NCI-H146 treated with DMSO at 0.1 percent for 48 hours (cell line): ENCODE results near the gene FOXL3.

Source experiments
- DNase-seq: peaks from one replicate; lab custom pipeline; 2025; ENCODE audit not compliant: unreplicated experiment; lab: John Stamatoyannopoulos, UW

Gene FOXL3

DNA sequence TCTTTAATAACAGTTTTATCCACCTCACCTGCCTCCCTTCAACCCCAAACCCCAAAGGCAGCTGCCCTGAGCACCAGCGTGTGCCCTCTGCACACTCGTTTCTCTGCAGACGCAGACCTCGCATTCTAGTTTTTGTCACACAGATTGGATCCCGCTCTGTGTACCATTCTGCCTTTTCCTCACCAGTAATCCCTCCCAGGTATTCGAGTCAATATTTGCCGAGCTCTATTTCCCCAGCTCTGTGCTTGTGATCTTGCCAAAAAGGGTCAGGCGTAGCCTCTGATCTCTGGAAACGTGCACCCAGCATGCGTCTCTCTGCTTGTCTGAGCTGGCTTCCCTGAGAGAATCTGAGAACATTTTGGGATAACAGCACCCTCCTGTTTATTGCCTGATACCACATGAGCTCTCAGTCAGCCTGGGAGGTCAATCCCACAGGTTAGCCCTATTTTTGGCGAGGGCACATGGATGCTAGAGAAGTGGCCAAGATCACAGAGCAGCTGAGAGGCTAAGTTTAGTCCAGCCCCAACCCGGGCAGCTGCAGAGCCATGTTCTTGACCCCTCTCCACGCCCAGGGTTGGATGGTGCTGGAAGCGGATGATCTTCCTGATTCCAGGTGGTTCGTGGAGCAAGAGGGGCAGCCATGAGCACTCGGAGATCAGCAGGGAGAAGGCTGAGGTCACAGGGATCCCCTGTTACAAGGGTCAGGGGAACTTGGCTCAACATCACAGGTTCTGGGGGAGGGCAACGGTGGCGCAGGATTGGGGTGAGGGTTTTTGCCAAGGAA, 29.1 kb downstream of the FOXL3 start:
- DNase-seq: no peak

GRCh38 chr7:320297-320696, 30.3 kb downstream of the FOXL3 start:
- DNase-seq: no peak

GRCh38 chr7:322111-322671, 32.2 kb downstream of the FOXL3 start:
- no peak for DNase-seq

GRCh38 chr7:322708-323111, 32.7 kb downstream of the FOXL3 start:
- DNase-seq: no peak

DNA sequence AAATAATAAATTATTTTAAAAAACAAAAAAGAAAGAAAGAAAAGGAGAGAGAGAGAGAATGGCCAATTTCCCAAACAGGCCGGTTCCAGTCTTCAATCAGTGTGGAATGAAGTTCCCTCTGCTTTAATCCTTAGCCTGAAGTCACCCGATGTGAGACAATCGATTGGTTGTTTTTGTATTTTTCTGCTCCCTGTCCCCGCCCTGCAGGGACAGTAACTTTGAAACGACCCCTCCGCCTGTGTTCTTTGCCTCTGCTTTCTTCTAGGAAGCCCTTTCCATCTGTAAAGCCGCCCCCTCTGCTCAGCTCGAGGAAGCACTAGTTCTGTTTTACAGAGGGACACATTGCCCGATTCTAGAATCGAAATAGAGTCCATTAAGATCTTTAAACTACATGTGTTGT, 33.4 kb downstream of the FOXL3 start:
- no peak for DNase-seq

DNA sequence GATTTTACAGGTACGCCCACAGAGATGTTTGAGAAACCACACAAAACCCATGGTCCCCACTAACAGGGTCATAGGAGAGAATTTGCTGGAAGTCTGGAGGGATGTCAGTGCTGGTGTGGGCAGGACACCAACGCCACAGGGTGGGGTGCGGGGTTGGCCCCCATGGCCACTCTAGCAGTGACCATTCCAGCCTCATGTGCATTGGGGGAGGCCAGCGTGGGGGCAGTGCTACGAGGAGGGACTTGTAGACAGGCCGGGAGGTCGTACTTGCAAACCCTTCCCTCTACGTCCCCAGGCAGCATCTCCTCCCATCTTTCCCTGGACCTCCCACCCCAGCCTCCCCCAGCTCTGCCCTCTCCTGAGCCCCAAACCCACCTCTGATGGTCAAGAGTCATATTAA, 34.0 kb downstream of the FOXL3 start:
- no peak for DNase-seq

DNA sequence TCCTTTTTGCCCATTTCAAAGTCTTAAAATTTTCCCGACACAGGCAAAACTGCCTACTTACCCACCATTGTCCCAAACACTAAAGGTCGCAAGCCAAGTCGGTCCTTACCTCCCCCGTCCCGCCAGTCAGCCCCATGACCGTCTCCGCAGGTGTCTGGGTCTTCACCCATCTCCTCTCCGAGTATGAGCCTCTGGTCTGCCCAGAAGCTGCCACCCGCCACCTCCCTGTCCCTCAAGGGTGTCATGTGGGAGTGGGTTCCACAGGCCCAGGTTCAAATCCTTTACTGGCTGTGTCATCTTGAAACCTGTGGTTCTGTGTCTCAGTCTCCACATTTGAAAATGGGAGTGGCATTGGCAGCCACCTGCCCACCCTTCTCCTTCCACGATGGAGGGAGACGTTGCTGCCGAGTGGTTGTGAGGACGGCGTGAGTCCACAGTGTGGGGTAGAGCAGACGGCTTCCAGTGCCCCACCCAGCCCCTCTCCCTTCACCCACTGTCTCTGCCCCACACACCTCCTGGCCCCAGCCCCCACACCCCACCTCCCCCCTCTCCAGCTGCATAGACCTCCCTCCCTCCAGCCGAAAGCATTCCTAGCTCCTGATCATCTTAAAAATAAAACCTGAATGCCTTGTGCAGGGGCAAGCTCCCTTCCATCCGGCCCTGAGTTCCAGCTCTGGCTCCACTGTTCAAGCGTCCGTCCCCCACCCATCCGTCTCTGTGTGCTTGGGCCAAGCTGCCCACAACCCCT, 35.3 kb downstream of the FOXL3 start:
- DNase-seq: no peak

- no peak for DNase-seq
These were observed 35.8 kb downstream of the FOXL3 start for GRCh38 chr7:325811-326210.

DNA sequence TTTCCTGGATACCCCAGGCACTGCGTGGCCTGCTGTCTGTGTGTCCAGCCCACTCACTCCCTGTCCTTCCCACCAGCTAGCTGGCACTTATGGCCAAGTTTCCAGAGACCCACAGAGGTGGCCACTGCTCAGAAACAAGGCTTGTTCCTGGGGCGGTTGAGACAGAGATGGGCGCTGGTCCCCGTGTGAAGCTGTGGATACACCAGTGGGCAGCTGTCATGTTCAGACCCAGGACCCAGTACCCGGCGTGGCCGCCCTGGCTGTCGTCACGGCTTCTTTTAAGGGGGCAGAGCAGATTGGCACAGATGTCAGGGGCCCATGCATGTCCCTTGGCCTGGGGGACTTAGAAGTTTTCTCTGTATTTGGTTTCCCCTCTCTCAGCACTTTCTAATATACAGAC, 36.3 kb downstream of the FOXL3 start:
- no peak for DNase-seq

GRCh38 chr7:326809-327232, 36.9 kb downstream of the FOXL3 start:
- no peak for DNase-seq

DNA sequence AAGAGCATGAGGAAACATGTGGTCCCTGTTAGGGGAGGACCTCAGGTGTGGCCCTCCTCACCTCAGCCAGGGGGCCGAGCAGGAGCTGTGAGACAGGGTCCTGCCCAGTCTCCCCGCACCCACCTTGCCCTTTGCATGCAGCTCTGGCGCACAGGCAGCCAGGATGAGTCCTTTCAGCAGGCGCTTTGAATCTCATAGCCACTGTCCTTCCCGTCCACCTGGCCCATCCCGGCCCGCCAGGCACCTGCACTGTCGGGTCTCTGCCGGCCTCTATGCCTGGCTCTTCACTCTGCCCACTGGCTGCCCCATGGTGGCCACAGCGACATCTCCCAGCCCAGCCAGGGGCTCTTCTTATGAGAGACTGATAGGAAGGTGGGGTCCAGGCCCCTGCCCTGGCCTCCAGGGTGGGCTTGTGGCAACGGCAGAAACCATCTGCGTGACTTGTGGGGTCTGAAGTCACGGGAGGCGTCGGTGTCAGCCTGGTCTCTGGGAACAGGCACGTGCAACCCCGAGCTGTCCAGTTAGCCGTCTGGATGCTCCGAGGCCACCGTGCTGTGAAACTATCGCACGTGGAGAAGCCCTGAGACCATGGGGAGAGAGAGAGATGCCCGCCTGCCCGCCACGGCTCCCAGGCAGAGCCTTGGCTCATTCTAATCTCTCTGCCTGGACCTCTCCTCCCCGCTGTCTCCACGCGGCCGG, 37.4 kb downstream of the FOXL3 start:
- DNase-seq: no peak

DNA sequence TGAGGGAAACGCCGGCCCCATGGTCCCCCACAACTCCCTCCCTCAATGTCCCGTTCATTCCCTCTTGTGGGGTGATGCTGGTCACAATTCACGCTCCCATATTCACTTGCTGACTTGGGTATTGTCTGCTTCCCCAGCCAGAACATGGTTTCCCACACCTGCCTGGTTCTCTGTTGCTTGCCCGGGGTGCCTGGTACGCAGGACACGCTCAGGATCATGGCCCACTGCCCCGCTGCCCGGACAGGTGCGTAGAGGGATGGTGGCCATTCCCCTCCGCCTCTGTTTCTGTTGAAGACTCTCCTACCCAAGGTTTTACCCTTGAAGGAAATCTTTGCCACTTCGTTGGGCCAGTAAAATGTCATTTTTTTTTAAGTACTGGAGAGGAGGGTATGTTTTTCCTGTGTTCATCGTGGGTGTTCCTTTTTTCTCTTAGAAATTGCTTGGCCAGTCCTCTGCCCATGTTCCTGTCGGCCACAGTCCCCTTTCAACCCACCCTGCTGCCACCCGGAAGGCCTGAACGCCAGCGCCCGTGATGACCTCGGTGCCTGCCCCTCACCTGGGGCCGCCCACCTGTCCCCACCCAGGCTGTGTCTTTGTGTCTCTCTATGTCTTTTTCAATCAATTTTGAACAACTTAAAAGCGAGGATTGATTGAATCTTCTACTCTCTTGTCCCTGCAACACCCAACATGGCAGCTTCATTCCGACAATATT, 38.2 kb downstream of the FOXL3 start:
- DNase-seq: no peak

GRCh38 chr7:329691-330281, 39.8 kb downstream of the FOXL3 start:
- no peak for DNase-seq

- no peak for DNase-seq
These were observed 40.7 kb downstream of the FOXL3 start for GRCh38 chr7:330511-331230.

- no peak for DNase-seq
These were observed 42.1 kb downstream of the FOXL3 start for GRCh38 chr7:332020-332517.

DNA sequence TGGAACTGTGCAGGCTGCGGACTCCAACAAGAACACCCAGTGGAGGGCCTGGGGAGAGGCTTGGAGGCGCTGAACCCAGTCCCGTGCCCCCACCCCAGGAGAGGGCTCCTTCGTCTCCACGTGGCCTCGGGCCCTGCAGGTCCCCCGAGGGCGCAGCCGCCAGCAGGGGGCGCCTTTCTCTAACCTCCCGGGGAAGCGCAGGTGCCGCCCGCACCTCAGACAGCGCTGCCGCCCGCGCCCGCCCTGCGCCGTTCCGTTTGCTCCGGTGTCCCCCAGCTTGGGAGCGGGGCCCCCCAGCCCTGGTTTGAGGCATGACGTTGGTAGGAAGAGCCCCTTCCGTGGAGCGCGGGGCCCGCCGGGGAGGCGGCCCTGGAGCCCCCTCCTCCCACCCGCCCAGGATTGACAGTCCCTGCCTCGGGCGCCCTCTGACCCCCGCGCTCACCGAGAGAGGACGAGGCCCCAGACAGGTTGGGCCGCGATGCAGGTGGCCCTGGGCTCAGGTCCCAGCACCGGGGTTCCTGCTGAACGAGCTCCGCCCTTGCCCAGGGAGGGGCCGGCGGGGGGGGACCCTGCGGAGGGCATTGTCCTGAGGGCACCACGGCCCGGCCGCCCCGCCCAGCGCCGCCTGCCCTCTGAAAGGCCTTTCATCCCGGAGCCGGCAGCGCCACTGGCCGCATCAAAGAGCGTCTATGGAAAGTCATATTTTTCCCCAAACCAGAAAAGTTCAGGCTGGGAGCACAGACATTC, 42.8 kb downstream of the FOXL3 start:
- no peak for DNase-seq

DNA sequence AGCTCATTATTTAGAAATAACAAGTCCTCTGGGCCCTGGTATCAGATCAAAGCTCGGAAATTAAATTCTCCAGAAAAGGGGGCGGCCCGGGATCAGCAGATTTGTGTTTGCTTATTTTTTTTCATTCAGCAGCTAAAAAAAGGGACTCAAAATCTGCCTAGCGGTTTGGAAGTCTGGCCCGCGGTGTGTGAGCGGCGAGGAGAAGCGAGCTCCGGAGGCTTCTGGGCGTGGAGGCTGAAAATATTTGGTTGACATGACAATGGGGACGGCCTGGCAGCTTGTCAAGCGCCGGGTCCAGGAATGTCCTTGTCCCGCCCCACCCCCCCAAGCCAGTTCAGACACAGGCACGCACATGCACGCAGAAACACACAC, 43.4 kb downstream of the FOXL3 start:
- DNase-seq: no peak

DNA sequence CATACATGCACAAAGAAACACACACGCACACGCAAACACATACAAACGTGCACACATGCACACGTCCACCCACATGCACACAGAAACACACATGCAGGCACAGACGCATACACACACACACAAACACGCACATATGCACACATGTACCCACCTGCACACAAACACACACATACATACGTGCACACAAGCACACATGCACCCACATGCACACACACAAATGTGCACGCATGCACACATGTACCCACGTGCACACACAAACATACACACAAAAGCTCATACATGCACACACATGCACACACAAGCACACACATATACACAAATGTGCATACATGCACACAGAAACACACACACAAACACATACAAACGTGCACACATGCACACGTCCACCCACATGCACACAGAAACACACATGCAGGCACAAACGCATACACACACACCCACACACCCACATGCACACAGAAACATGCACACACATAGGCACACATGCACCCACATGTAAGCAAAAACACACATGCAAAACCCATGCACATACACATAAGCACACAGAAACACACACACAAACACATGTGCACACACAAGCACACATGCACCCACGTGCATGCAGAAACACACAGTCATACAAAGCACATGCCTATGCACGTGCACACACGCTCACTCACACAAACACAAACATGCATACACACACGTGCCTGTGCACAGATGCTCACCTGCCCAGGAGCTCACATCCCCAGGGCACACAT, 44.8 kb downstream of the FOXL3 start:
- no peak for DNase-seq
